Naive thymus-derived CD8-positive, alpha-beta T cell (primary cell): ENCODE measurements around the gene SLC22A17. TPM values are rescaled to one million over a fixed set of nuclear protein-coding genes. Genes with fewer than 3 reads are reported as not detected.
"Not testable (repeated sequence)": the region's sequence is repeated elsewhere in the genome, so short reads cannot be mapped to it uniquely, and the experiment has no call there.

ENCODE experiments used
- ATAC-seq, 2 donors: fragments of 150-1000 bp; cut with Tn5 transposase in 1 of 2; sonication (Bioruptor Pico), chemical (Tn5 transposase) in 1 of 2; 1 replicate in 1 of 2; 2 replicates in 1 of 2; pipeline ENCODE4 v1.10.0; 2021; ENCODE audit warnings: mild to moderate bottlenecking in 2 of 2, moderate library complexity in 2 of 2
- POLR2A ChIA-PET: fragments of 350-600 bp; sonication (Branson Sonifier 250); formaldehyde crosslinking; loops from one replicate; lab custom pipeline; 2021; ENCODE audit warnings: antibody characterized with exemption; lab: Charles Lee
- DNase-seq, 10 donors: peaks; one replicate each; pipeline versions ENCODE4 v3.0.0 to v3.0.0-alpha.2; 2020 to 2022
- H3K27ac Mint-ChIP-seq, 10 donors: one replicate each; pipeline ENCODE4 v1.8.0; 2020 to 2022; ENCODE audit warnings: mild to moderate bottlenecking in 10 of 10, mixed read lengths in 10 of 10, moderate library complexity in 4 of 10, inconsistent platforms in 1 of 10
- H3K27me3 Mint-ChIP-seq, 5 donors: one replicate each; pipeline ENCODE4 v1.8.0; 2021 to 2022; ENCODE audit warnings: mixed read lengths in 5 of 5
- H3K36me3 Mint-ChIP-seq, 3 donors: one replicate each; pipeline ENCODE4 v1.8.0; 2020 to 2022; ENCODE audit warnings: mixed read lengths in 3 of 3, mild to moderate bottlenecking in 2 of 3, inconsistent platforms in 1 of 3
- H3K4me1 Mint-ChIP-seq, 4 donors: one replicate each; pipeline ENCODE4 v1.8.0; 2021 to 2022; ENCODE audit warnings: mixed read lengths in 4 of 4
- H3K4me3 Mint-ChIP-seq, 10 donors: one replicate each; pipeline ENCODE4 v1.8.0; 2020 to 2022; ENCODE audit warnings: mild to moderate bottlenecking in 10 of 10, mixed read lengths in 10 of 10, moderate library complexity in 6 of 10, inconsistent platforms in 1 of 10
- H3K9me3 Mint-ChIP-seq, 9 donors: one replicate each; pipeline ENCODE4 v1.8.0; 2020 to 2022; ENCODE audit warnings: mixed read lengths in 9 of 9, mild to moderate bottlenecking in 3 of 9, inconsistent platforms in 1 of 9, moderate library complexity in 1 of 9
- polyA plus RNA-seq, 3 donors: library from polyadenylated mRNA; unstranded; fragments of 300-500 nt; fragmentation: Illumina TruSeq; gene quantifications; one replicate each; pipeline ENCODE4 v1.2.3, GENCODE V29; 2021
- total RNA-seq, 8 experiments: library from RNA in 2 of 8; stranded (reverse) in 2 of 8; gene quantifications; one replicate each; pipeline ENCODE4 v1.2.3 and lab custom pipeline; 2021 to 2026

SLC22A17 gene
- total and polyA plus RNA-seq, 5 experiments from 2014 or later: 3.9 to 22.6 (median 9.6) TPM

DNA sequence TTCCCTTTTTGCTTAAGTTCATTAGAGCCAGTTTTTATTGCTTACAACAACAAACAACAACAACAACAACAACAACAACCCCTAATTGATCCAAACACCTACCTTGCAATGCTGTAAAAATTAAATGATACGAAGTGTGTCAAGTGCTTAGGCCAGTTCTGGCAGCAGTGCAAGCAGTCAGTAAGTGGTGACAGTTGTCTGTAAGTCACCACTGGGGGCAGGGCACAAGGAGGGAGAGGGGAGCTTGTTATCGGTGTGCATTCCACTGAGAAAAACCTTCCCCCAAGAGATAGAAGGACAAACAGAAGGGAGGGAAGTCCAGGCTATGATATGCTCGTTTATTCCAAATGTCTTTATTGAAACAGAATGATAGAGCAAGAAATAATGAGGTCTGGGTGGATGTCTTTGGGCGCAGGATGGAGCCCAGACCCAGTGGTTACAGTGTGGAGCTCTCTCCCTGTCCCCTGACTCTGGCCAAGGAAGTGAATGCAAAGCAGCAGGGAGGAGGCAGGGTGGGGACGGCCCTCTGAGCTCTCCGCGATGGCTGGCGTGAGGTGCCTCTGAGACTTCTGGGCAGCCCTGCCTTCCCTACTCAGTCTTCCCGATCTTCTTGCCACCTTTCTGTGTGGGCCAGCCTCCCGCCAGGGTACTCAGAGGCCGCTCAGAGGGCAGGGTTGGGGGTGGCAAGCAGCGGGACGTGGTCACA, 6.5 kb downstream of the SLC22A17 start:
- Mint-ChIP-seq H3K4me1 (peaks cover 2 to 11% (median 5%) of the 10 kb centered on the region in 4 donors), H3K36me3 (peaks cover 0 to 4% (median 0%) of the 10 kb centered on the region in 3 donors), H3K27ac (peak overlapping the region in 3 of 10 donors; percentile 41 to 74 (median 63)), H3K4me3 (no peak overlapping the region), H3K9me3 (no peaks in the 10 kb centered on the region), H3K27me3 (peaks cover 0 to 21% (median 10%) of the 10 kb centered on the region in 5 donors)
- no peak for DNase-seq
- POLR2A ChIA-PET: no interaction called here
- ATAC-seq: no peak

- POLR2A ChIA-PET: no interaction called here
- no peak for ATAC-seq
- peak overlapping the region in 1 of 10 donors; percentile 47 for H3K27ac Mint-ChIP-seq
- peaks cover 0 to 3% (median 0%) of the 10 kb centered on the region in 4 donors for H3K4me1 Mint-ChIP-seq
- H3K36me3 Mint-ChIP-seq: no peaks in the 10 kb centered on the region
- H3K4me3 Mint-ChIP-seq: no peak overlapping the region
- peaks cover 0 to 3% (median 0%) of the 10 kb centered on the region in 9 donors for H3K9me3 Mint-ChIP-seq
- peaks cover 0 to 7% (median 0%) of the 10 kb centered on the region in 5 donors for H3K27me3 Mint-ChIP-seq
- no peak for DNase-seq
Observed at GRCh38 chr14:23344481-23344880, 8.2 kb downstream of the SLC22A17 start.

GRCh38 chr14:23339506-23340268, 13.0 kb downstream of the SLC22A17 start:
- no peaks in the 10 kb centered on the region for H3K36me3 Mint-ChIP-seq
- no peaks in the 10 kb centered on the region for H3K4me1 Mint-ChIP-seq
- ATAC-seq (no peak), DNase-seq (no peak)
- peaks cover 2 to 31% (median 16%) of the 10 kb centered on the region in 5 donors for H3K27me3 Mint-ChIP-seq
- POLR2A ChIA-PET: no interaction called here
- H3K4me3 Mint-ChIP-seq: no peak overlapping the region
- H3K27ac Mint-ChIP-seq: no peak overlapping the region
- H3K9me3 Mint-ChIP-seq: peaks cover 0 to 3% (median 0%) of the 10 kb centered on the region in 9 donors

GRCh38 chr14:23335623-23336022, 17.1 kb downstream of the SLC22A17 start:
- no peak for DNase-seq

GRCh38 chr14:23327947-23328744, 24.5 kb downstream of the SLC22A17 start:
- peak; percentile 73 to 81 for ATAC-seq

More at GRCh38 chr14:23335623-23336022, 17.1 kb downstream of the SLC22A17 start:
- Mint-ChIP-seq H3K9me3 (peaks cover 0 to 3% (median 0%) of the 10 kb centered on the region in 9 donors), H3K27ac (no peak overlapping the region), H3K4me3 (no peak overlapping the region), H3K4me1 (no peaks in the 10 kb centered on the region), H3K36me3 (no peaks in the 10 kb centered on the region), H3K27me3 (peaks cover 2 to 32% (median 13%) of the 10 kb centered on the region in 5 donors)
- ATAC-seq: no peak
- POLR2A ChIA-PET: no interaction called here

DNA sequence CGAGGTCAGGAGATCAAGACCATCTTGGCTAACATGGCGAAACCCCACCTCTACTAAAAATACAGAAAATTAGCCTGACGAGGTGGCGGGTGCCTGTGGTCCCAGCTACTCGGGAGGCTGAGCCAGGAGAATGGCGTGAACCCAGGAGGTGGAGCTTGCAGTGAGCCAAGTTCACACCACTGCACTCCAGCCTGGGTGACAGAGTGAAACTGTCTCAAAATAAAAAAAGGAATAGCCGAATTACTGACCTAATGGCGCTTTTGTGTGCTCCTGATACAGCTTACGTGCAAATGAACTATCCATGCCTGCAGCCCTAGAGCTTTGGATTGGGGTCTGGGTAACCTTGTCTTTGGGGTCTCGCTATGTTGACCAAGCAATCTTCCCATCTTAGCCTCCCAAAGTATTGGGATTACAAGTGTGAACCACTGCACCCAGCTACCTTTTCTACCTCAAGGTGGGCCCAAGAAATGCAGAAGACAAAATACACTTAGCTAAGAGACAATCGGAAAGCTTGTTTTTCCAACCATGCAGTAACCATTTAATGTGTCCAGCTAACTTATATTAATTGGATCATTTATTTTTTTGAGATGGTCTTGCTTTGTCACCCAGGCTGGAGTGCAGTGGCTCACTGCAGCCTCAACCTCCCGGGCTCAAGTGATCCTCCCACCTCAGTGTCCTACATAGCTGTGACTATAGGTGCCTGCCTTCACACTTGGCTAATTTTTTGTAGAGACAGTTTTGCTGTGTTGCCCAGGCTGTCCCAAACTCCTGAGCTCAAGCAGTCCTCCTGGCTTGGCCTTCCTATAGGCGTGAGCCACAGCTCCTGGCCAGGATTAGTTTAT, 26.0 kb downstream of the SLC22A17 start:
- DNase-seq: no peak
- Mint-ChIP-seq H3K27me3 (no peaks in the 10 kb centered on the region), H3K4me1 (peaks cover 16 to 22% (median 18%) of the 10 kb centered on the region in 4 donors), H3K9me3 (no peaks in the 10 kb centered on the region), H3K36me3 (peaks cover 0 to 42% (median 4%) of the 10 kb centered on the region in 3 donors), H3K4me3 (no peak overlapping the region), H3K27ac (peak overlapping the region in 6 of 10 donors; percentile 19 to 69 (median 54))
- no peak for ATAC-seq
- POLR2A ChIA-PET: interaction anchor here (1.3 to 2.2 kb wide), 2 partner anchors 25 to 53 kb away, joined by 4 to 14 read pairs; partner anchors contain the start of gene PPP1R3E

More at GRCh38 chr14:23327947-23328744, 24.5 kb downstream of the SLC22A17 start:
- H3K4me1 Mint-ChIP-seq: peaks cover 2 to 9% (median 5%) of the 10 kb centered on the region in 4 donors
- H3K27ac Mint-ChIP-seq: peak overlapping the region in 1 of 10 donors; percentile 63
- peaks cover 0 to 31% (median 4%) of the 10 kb centered on the region in 3 donors for H3K36me3 Mint-ChIP-seq
- no peak overlapping the region for H3K4me3 Mint-ChIP-seq
- H3K9me3 Mint-ChIP-seq: no peaks in the 10 kb centered on the region
- H3K27me3 Mint-ChIP-seq: no peaks in the 10 kb centered on the region
- POLR2A ChIA-PET: interaction anchor here (1.2 kb wide), 2 partner anchors 8 to 239 kb away, joined by 6 to 9 read pairs; partner anchors contain the start of gene AP1G2
- peak in 9 of 10 donors; percentile 34 to 81 (median 59) for DNase-seq

DNA sequence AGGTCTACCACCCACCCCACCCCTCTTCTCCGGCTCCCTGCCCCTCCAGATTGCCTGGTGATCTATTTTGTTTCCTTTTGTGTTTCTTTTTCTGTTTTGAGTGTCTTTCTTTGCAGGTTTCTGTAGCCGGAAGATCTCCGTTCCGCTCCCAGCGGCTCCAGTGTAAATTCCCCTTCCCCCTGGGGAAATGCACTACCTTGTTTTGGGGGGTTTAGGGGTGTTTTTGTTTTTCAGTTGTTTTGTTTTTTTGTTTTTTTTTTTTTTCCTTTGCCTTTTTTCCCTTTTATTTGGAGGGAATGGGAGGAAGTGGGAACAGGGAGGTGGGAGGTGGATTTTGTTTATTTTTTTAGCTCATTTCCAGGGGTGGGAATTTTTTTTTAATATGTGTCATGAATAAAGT, 26.9 kb downstream of the SLC22A17 start:
- Mint-ChIP-seq H3K27ac (peak overlapping the region in 5 of 10 donors; percentile 15 to 80 (median 51)), H3K4me1 (peaks cover 16 to 24% (median 20%) of the 10 kb centered on the region in 4 donors)

DNA sequence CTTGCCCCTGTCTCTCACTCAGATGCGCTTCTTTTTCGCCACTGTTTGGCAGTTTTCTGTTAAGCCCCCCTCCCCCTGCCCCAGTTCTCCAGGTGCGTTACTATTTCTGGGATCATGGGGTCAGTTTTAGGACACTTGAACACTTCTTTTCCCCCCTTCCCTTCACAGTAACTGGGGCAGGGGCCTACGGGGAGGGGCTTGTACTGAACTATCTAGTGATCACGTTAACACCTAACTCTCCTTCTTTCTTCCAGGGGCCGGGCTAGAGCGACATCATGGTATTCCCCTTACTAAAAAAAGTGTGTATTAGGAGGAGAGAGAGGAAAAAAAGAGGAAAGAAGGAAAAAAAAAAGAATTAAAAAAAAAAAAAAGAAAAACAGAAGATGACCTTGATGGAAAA, 27.7 kb downstream of the SLC22A17 start:
- ATAC-seq: no peak
- Mint-ChIP-seq H3K36me3 (peaks cover 0 to 42% (median 4%) of the 10 kb centered on the region in 3 donors), H3K27me3 (no peaks in the 10 kb centered on the region), H3K27ac (peak overlapping the region in 1 of 10 donors; percentile 25), H3K4me1 (peaks cover 22 to 32% (median 25%) of the 10 kb centered on the region in 4 donors), H3K9me3 (peaks cover 0 to 2% (median 0%) of the 10 kb centered on the region in 9 donors), H3K4me3 (peak overlapping the region in 1 of 10 donors; percentile 41)
- no peak for DNase-seq
- POLR2A ChIA-PET: interaction anchor here (9.7 kb wide), 1 partner anchor 20 kb away, joined by 376 read pairs; the partner anchor contains the start of genes BCL2L2 and PPP1R3E

More for the DNA sequence above, 26.9 kb downstream of the SLC22A17 start:
- H3K4me3 Mint-ChIP-seq, DNase-seq, ATAC-seq, H3K27me3 Mint-ChIP-seq, H3K9me3 Mint-ChIP-seq: not testable (repeated sequence)
- H3K36me3 Mint-ChIP-seq: peaks cover 0 to 42% (median 4%) of the 10 kb centered on the region in 3 donors
- POLR2A ChIA-PET: interaction anchor here (2.2 kb wide), 1 partner anchor 24 kb away, joined by 14 read pairs; the partner anchor contains the start of gene PPP1R3E

- Mint-ChIP-seq H3K4me3 (no peak overlapping the region), H3K4me1 (peaks cover 22 to 34% (median 30%) of the 10 kb centered on the region in 4 donors), H3K27ac (peak overlapping the region in 3 of 10 donors; percentile 27 to 47 (median 40)), H3K36me3 (peaks cover 0 to 42% (median 4%) of the 10 kb centered on the region in 3 donors), H3K27me3 (no peaks in the 10 kb centered on the region), H3K9me3 (peaks cover 0 to 5% (median 0%) of the 10 kb centered on the region in 9 donors)
- POLR2A ChIA-PET: interaction anchor here (9.7 kb wide), 1 partner anchor 19 kb away, joined by 376 read pairs; the partner anchor contains the start of genes BCL2L2 and PPP1R3E
- DNase-seq (no peak), ATAC-seq (no peak)
Observed at GRCh38 chr14:23324455-23324846, 28.2 kb downstream of the SLC22A17 start.

DNA sequence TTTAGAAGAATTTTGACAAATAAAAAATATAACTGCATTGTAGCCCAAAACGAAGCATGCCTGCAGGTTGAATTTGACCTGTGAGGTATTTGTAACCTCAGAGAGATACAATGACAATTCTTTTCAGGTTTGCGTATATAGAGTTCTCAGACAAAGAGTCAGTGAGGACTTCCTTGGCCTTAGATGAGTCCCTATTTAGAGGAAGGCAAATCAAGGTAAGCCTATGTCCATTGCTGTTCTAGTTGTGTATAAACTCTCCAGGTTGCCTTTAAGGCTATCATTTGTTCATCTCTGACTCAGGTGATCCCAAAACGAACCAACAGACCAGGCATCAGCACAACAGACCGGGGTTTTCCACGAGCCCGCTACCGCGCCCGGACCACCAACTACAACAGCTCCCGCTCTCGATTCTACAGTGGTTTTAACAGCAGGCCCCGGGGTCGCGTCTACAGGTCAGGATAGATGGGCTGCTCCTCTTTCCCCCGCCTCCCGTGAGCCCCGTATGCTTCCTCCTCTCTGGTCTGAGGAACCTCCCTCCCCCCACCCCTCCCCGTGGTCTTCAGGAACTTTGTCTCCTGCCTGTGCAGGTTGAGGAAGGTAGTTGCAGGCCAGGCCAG, 28.7 kb downstream of the SLC22A17 start:
- Mint-ChIP-seq H3K4me3 (peak overlapping the region in 1 of 10 donors; percentile 11), H3K4me1 (peaks cover 22 to 34% (median 31%) of the 10 kb centered on the region in 4 donors)

More for the DNA sequence above, 28.7 kb downstream of the SLC22A17 start:
- Mint-ChIP-seq H3K36me3 (peaks cover 0 to 42% (median 4%) of the 10 kb centered on the region in 3 donors), H3K27ac (peak overlapping the region in 3 of 10 donors; percentile 24 to 47 (median 35)), H3K27me3 (no peaks in the 10 kb centered on the region), H3K9me3 (peaks cover 0 to 5% (median 0%) of the 10 kb centered on the region in 9 donors)
- DNase-seq (no peak), ATAC-seq (no peak)
- POLR2A ChIA-PET: interaction anchor here (0.6 to 9.7 kb wide), 2 partner anchors 19 to 207 kb away, joined by 4 to 376 read pairs; partner anchors contain the start of genes BCL2L2 and PPP1R3E
